SK-N-SH (cell line): Measurements from ENCODE around the gene HSD11B1. TPM values are rescaled to one million over a fixed set of nuclear protein-coding genes. Genes with fewer than 3 reads are reported as not detected.

Experiments used
- CTCF ChIA-PET: fragments of 300-600, 350-600 bp; formaldehyde crosslinking; extraction: SDS; loops from one replicate; lab custom pipeline; 2021; lab: Yijun Ruan, JAX
- POLR2A ChIA-PET: fragments of 350-600 bp; sonication (Branson Sonifier 250); formaldehyde crosslinking; extraction: SDS; loops from one replicate; lab custom pipeline; 2020; ENCODE audit warnings: antibody characterized with exemption, inconsistent platforms; lab: Yijun Ruan, JAX
- DNase-seq: peaks from one replicate; pipeline ENCODE4 v3.0.0; 2012
- H2AFZ ChIP-seq: fragments of 200-600 bp; sonication (generic); 2 replicates; pipeline ENCODE4 v1.8.1; 2016; ENCODE audit warnings: antibody characterized with exemption, mild to moderate bottlenecking, low read depth
- H3F3A ChIP-seq: fragments of 200-600 bp; sonication (generic); replicated peaks from 2 replicates; pipeline ENCODE3; 2016; ENCODE audit warnings: antibody characterized with exemption, mild to moderate bottlenecking; ENCODE audit not compliant: insufficient read depth
- H3K27ac ChIP-seq, 2 experiments: fragments of 200-500 bp in 1 of 2; fragments of 200-600 bp in 1 of 2; sonication (Bioruptor generic) in 1 of 2; sonication (generic), shearing (Covaris generic) in 1 of 2; 2 replicates each; pipeline versions ENCODE4 v1.5.1 to v1.6.1; 2014 to 2016; ENCODE audit warnings: low read depth in 2 of 2, inconsistent platforms in 1 of 2, low read length in 1 of 2, mild to moderate bottlenecking in 1 of 2, mixed read lengths in 1 of 2
- H3K27me3 ChIP-seq: fragments of 200-600 bp; sonication (generic), shearing (Covaris generic); 2 replicates; pipeline ENCODE4 v1.6.1; 2016; ENCODE audit warnings: mixed run types; ENCODE audit not compliant: insufficient read depth
- H3K36me3 ChIP-seq, 2 experiments: fragments of 200-500 bp in 1 of 2; fragments of 200-600 bp in 1 of 2; sonication (Bioruptor generic) in 1 of 2; sonication (generic) in 1 of 2; replicated peaks in 1 of 2; 2 replicates each; pipeline versions ENCODE3 to v1.5.1; 2014 to 2016; ENCODE audit warnings: low read length in 1 of 2, mild to moderate bottlenecking in 1 of 2; ENCODE audit not compliant: insufficient read depth in 2 of 2, control insufficient read depth in 1 of 2
- H3K4me1 ChIP-seq, 2 experiments: fragments of 200-500 bp in 1 of 2; fragments of 200-600 bp in 1 of 2; sonication (Bioruptor generic) in 1 of 2; sonication (generic), shearing (Covaris generic) in 1 of 2; 2 replicates each; pipeline versions ENCODE4 v1.5.1 to v1.6.1; 2014 to 2016; ENCODE audit warnings: low read depth in 1 of 2, low read length in 1 of 2, mixed run types in 1 of 2; ENCODE audit not compliant: insufficient read depth in 2 of 2, control insufficient read depth in 1 of 2
- H3K4me2 ChIP-seq: fragments of 200-600 bp; sonication (generic), shearing (Covaris generic); 2 replicates; pipeline ENCODE4 v1.6.1; 2017; ENCODE audit warnings: mixed run types
- H3K4me3 ChIP-seq, 2 experiments: fragments of 200-500 bp in 1 of 2; fragments of 200-600 bp in 1 of 2; sonication (Bioruptor generic) in 1 of 2; sonication (generic), shearing (Covaris generic) in 1 of 2; 2 replicates each; pipeline versions ENCODE4 v1.5.1 to v1.8.1; 2014 to 2016; ENCODE audit warnings: low read depth in 2 of 2, inconsistent platforms in 1 of 2, low read length in 1 of 2, mild to moderate bottlenecking in 1 of 2, mixed read lengths in 1 of 2, moderate library complexity in 1 of 2
- H3K79me2 ChIP-seq: fragments of 200-600 bp; sonication (generic); 2 replicates; pipeline ENCODE4 v1.8.1; 2017; ENCODE audit warnings: mild to moderate bottlenecking; ENCODE audit not compliant: insufficient read depth
- H3K9ac ChIP-seq: fragments of 200-600 bp; sonication (generic); 2 replicates; pipeline ENCODE4 v1.6.1; 2017; ENCODE audit warnings: mixed run types
- H3K9me2 ChIP-seq: fragments of 200-600 bp; sonication (generic); 2 replicates; pipeline ENCODE4 v1.6.1; 2017; ENCODE audit warnings: mixed run types
- H3K9me3 ChIP-seq: fragments of 200-600 bp; sonication (generic); 2 replicates; pipeline ENCODE4 v1.6.1; 2017; ENCODE audit warnings: mixed run types, mild to moderate bottlenecking, moderate library complexity
- H4K20me1 ChIP-seq: fragments of 200-600 bp; sonication (generic); 2 replicates; pipeline ENCODE4 v1.6.1; 2017; ENCODE audit warnings: mild to moderate bottlenecking, mixed run types; ENCODE audit not compliant: insufficient read depth
- CHD2 ChIP-seq: fragments of 150-350 bp; IDR thresholded peaks from 2 replicates; pipeline ENCODE4 v1.6.1; 2018; ENCODE audit warnings: low read length; ENCODE audit not compliant: partially characterized antibody
- CTCF ChIP-seq: fragments of 200-600 bp; sonication (generic); IDR thresholded peaks from 2 replicates; pipeline ENCODE4 v1.6.1; 2017; ENCODE audit warnings: antibody characterized with exemption, mild to moderate bottlenecking, moderate library complexity
- ELF1 ChIP-seq: IDR thresholded peaks from 2 replicates; pipeline ENCODE4 v1.4.0; 2012
- EZH2phosphoT487 ChIP-seq: fragments of 200-600 bp; sonication (generic); IDR thresholded peaks from 2 replicates; pipeline ENCODE4 v1.6.1; 2017; ENCODE audit warnings: low read depth, mixed run types, mild to moderate bottlenecking, antibody characterized with exemption, moderate library complexity, borderline replicate concordance
- FOSL2 ChIP-seq: IDR thresholded peaks from 2 replicates; pipeline ENCODE4 v1.4.0; 2012; ENCODE audit warnings: low read depth, mild to moderate bottlenecking, moderate library complexity, borderline replicate concordance
- FOXM1 ChIP-seq: IDR thresholded peaks from 2 replicates; pipeline ENCODE4 v1.4.0; 2012; ENCODE audit warnings: low read depth, mild to moderate bottlenecking
- MXI1 ChIP-seq: IDR thresholded peaks from 2 replicates; pipeline ENCODE4 v1.6.1; 2012; ENCODE audit warnings: mild to moderate bottlenecking, low read depth, low read length, improper control_type of control experiment
- NFIC ChIP-seq: IDR thresholded peaks from 2 replicates; pipeline ENCODE4 v1.4.0; 2012; ENCODE audit warnings: borderline replicate concordance
- NRF1 ChIP-seq: IDR thresholded peaks from 2 replicates; pipeline ENCODE4 v1.6.1; 2012; ENCODE audit warnings: low read depth, mild to moderate bottlenecking, low read length
- RCOR1 ChIP-seq: fragments of 150-350 bp; IDR thresholded peaks from 2 replicates; pipeline ENCODE4 v1.6.1; 2017; ENCODE audit warnings: antibody characterized with exemption, low read length
- REST ChIP-seq: IDR thresholded peaks from 2 replicates; pipeline ENCODE4 v1.6.1; 2012; ENCODE audit warnings: mild to moderate bottlenecking, low read depth, low read length, moderate library complexity
- RXRA ChIP-seq: IDR thresholded peaks from 2 replicates; pipeline ENCODE4 v1.4.0; 2012; ENCODE audit warnings: low read depth, mild to moderate bottlenecking, borderline replicate concordance
- SIN3A ChIP-seq: IDR thresholded peaks from 2 replicates; pipeline ENCODE4 v1.6.1; 2012; ENCODE audit warnings: low read depth, mild to moderate bottlenecking, low read length, moderate library complexity, borderline replicate concordance
- SMC3 ChIP-seq: IDR thresholded peaks from 2 replicates; pipeline ENCODE4 v1.6.1; 2012; ENCODE audit warnings: low read depth, low read length, improper control_type of control experiment
- TCF12 ChIP-seq: IDR thresholded peaks from 2 replicates; pipeline ENCODE4 v1.4.0; 2012
- TEAD4 ChIP-seq: IDR thresholded peaks from 2 replicates; pipeline ENCODE4 v1.4.0; 2012; ENCODE audit warnings: mild to moderate bottlenecking, borderline replicate concordance; ENCODE audit not compliant: insufficient read depth
- WGBS: methylation state at CpG from one replicate; pipeline ENCODE4 v1.1.6; 2017; ENCODE audit warnings: low lambda C conversion rate; 5-methylcytosine and 5-hydroxymethylcytosine counted together
- polyA plus RNA-seq, 3 experiments: library from polyadenylated mRNA; depleted of rRNA; stranded (reverse); fragments of >200 nt; gene quantifications; 2 replicates each; pipeline ENCODE4 v1.2.3, GENCODE V29; 2012
- TF ChIP-seq, protein P1 (sequence below): fragments of 150-350 bp; IDR thresholded peaks from 2 replicates; pipeline ENCODE4 v1.6.1; 2017; ENCODE audit warnings: antibody characterized with exemption, low read length, low read depth, borderline replicate concordance
- TF ChIP-seq, protein P2 (sequence below): IDR thresholded peaks from 2 replicates; pipeline ENCODE4 v1.4.0; 2012; ENCODE audit warnings: low read depth, borderline replicate concordance

HSD11B1 gene
- polyA plus RNA-seq, 1 of the 3 experiments (the other 2 are of a cell fraction): 0.23 TPM

DNA sequence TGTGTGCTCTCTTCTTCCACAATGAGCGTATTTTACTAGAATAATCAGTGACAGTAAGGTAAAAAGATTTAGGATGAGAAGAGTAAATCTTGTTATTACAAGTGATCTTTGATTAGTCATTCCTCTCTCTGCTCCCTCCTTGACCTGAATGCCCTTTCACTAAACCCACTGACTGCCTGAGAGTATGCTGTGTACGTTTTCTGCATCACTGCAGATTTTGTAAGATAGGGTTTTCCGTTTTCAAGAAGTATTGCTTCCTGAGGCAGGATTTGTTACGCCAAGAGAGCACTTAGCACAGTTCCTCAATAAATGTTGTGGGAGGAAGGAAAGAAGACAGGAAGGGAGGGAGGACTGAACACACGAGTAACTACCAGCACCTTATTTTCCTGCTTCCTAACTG, 44.7 kb upstream of the HSD11B1 start (continued):
- TF ChIP-seq REST (no peak), NFIC (peak; percentile 15; the same call in 1 of the 2 replicates), FOXM1 (no peak), SMC3 (no peak), CHD2 (no peak), TCF12 (peak; percentile 42; the same call in 1 of the 2 replicates), RCOR1 (no peak)
- TF ChIP-seq, protein P1, sequence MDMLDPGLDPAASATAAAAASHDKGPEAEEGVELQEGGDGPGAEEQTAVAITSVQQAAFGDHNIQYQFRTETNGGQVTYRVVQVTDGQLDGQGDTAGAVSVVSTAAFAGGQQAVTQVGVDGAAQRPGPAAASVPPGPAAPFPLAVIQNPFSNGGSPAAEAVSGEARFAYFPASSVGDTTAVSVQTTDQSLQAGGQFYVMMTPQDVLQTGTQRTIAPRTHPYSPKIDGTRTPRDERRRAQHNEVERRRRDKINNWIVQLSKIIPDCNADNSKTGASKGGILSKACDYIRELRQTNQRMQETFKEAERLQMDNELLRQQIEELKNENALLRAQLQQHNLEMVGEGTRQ: no peak

GRCh38 chr1:209661071-209661470, 43.6 kb upstream of the HSD11B1 start:
- CTCF ChIA-PET: interaction anchor here (0.7 to 0.9 kb wide), 2 partner anchors 34 to 162 kb away, joined by 3 read pairs; no protein-coding TSS in a partner anchor
- Histone ChIP-seq H2AFZ (no peak overlapping the region), H3F3A (no peaks in the 10 kb centered on the region), H3K27me3 (no peaks in the 10 kb centered on the region), H3K9ac (no peak overlapping the region), H3K4me3 (no peak overlapping the region), H3K9me2 (no peaks in the 10 kb centered on the region), H3K79me2 (no peaks in the 10 kb centered on the region), H3K36me3 (no peaks in the 10 kb centered on the region), H4K20me1 (no peaks in the 10 kb centered on the region), H3K4me1 (peaks cover 0 to 17% of the 10 kb centered on the region in 2 experiments; a peak in 1 of 4 replicates), H3K4me2 (no peak overlapping the region), H3K27ac (no peak overlapping the region), H3K9me3 (no peaks in the 10 kb centered on the region)
- no peak for TF ChIP-seq SIN3A
- TF ChIP-seq NRF1: no peak
- no peak for TF ChIP-seq CTCF
- TF ChIP-seq EZH2phosphoT487: no peak
- no peak for TF ChIP-seq FOSL2
- no peak for TF ChIP-seq FOXM1
- no peak for TF ChIP-seq MXI1
- TF ChIP-seq, protein P2, sequence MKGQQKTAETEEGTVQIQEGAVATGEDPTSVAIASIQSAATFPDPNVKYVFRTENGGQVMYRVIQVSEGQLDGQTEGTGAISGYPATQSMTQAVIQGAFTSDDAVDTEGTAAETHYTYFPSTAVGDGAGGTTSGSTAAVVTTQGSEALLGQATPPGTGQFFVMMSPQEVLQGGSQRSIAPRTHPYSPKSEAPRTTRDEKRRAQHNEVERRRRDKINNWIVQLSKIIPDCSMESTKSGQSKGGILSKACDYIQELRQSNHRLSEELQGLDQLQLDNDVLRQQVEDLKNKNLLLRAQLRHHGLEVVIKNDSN: no peak
- TF ChIP-seq SMC3: no peak
- TF ChIP-seq TEAD4: no peak
- TF ChIP-seq RXRA: no peak
- no peak for TF ChIP-seq ELF1
- POLR2A ChIA-PET: no interaction called here
- 88% methylated on average over 1 of the region's 1 CpG for WGBS
- no peak for DNase-seq
